Heart left ventricle (tissue), 13 donors: ENCODE data around the gene MSLN.
A peak's percentile ranks its signal among the peaks of the same experiment; 100 is the strongest.

Experiments
- POLR2A ChIP-seq, 2 donors: fragments of 450-650 bp; IDR thresholded peaks; one replicate each; pipeline ENCODE4 v1.6.1; 2017; ENCODE audit warnings: antibody characterized with exemption in 2 of 2, mild to moderate bottlenecking in 2 of 2, moderate library complexity in 2 of 2
- TF ChIP-seq, protein P1 (sequence below), 12 donors: fragments of 200-600 bp; sonication (generic) in 4 of 12; IDR thresholded peaks; one replicate each; pipeline versions ENCODE4 v1.5.0 to v1.8.0; 2018 to 2022; ENCODE audit warnings: antibody characterized with exemption in 12 of 12, mild to moderate bottlenecking in 5 of 12
- donor health status: ischemic (EF 13 %, LVEDD 7.1; RV severe dilation, severe dysfunction).
- donor health status: DM: no; HTN: yes; CAD: no.
- donor health status: DM: no; HTN: no; CAD: no.
- donor health status: ischemic (EF 25% LVEDD 6.9; RV normal size, moderate dysfunction).
- donor health status: ischemic (EF 25% LVEDD 5.7; RV mildly dilated, moderate dysfunction).
- donor health status: ischemic (EF 35%, LVEDD 5.7; RV mildly dilated, moderate dysfunction).
- donor health status: nonischemic (EF 11% LVEDD 7.7; RV severe dilation, severe dysfunction).
- donor health status: DM: yes; HTN: yes; CAD: no.
- donor health status: PGD.
- donor health status: ischemic (EF 29% LVEDD 5.4; RV normal size, mild dysfunction).
- donor health status: nonischemic (EF 23%, LVEDD 6.1; RV moderate dilation, normal function).

GRCh38 chr16:714558-715476 is 45.7 kb upstream of the MSLN start, which contains the start of gene METRN:
- TF ChIP-seq, protein P1, sequence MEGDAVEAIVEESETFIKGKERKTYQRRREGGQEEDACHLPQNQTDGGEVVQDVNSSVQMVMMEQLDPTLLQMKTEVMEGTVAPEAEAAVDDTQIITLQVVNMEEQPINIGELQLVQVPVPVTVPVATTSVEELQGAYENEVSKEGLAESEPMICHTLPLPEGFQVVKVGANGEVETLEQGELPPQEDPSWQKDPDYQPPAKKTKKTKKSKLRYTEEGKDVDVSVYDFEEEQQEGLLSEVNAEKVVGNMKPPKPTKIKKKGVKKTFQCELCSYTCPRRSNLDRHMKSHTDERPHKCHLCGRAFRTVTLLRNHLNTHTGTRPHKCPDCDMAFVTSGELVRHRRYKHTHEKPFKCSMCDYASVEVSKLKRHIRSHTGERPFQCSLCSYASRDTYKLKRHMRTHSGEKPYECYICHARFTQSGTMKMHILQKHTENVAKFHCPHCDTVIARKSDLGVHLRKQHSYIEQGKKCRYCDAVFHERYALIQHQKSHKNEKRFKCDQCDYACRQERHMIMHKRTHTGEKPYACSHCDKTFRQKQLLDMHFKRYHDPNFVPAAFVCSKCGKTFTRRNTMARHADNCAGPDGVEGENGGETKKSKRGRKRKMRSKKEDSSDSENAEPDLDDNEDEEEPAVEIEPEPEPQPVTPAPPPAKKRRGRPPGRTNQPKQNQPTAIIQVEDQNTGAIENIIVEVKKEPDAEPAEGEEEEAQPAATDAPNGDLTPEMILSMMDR (IDR thresholded peaks at IDR 0.05), result no peak
- peak in 1 of 2 donors; percentile 42 for TF ChIP-seq POLR2A (IDR thresholded peaks at IDR 0.05)
